GM12872 (cell line): ENCODE measurements around the gene ZC3H4.

ENCODE experiments used
- TF ChIP-seq, protein P1 (sequence below): IDR thresholded peaks from 3 replicates; pipeline ENCODE4 v1.5.1; 2011; ENCODE audit warnings: low read depth, mild to moderate bottlenecking, low read length, moderate library complexity; ENCODE audit not compliant: insufficient read depth

The ZC3H4 gene

GRCh38 chr19:47045867-47046470, 67.6 kb downstream of the ZC3H4 start:
- TF ChIP-seq, protein P1, sequence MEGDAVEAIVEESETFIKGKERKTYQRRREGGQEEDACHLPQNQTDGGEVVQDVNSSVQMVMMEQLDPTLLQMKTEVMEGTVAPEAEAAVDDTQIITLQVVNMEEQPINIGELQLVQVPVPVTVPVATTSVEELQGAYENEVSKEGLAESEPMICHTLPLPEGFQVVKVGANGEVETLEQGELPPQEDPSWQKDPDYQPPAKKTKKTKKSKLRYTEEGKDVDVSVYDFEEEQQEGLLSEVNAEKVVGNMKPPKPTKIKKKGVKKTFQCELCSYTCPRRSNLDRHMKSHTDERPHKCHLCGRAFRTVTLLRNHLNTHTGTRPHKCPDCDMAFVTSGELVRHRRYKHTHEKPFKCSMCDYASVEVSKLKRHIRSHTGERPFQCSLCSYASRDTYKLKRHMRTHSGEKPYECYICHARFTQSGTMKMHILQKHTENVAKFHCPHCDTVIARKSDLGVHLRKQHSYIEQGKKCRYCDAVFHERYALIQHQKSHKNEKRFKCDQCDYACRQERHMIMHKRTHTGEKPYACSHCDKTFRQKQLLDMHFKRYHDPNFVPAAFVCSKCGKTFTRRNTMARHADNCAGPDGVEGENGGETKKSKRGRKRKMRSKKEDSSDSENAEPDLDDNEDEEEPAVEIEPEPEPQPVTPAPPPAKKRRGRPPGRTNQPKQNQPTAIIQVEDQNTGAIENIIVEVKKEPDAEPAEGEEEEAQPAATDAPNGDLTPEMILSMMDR = no peak

DNA sequence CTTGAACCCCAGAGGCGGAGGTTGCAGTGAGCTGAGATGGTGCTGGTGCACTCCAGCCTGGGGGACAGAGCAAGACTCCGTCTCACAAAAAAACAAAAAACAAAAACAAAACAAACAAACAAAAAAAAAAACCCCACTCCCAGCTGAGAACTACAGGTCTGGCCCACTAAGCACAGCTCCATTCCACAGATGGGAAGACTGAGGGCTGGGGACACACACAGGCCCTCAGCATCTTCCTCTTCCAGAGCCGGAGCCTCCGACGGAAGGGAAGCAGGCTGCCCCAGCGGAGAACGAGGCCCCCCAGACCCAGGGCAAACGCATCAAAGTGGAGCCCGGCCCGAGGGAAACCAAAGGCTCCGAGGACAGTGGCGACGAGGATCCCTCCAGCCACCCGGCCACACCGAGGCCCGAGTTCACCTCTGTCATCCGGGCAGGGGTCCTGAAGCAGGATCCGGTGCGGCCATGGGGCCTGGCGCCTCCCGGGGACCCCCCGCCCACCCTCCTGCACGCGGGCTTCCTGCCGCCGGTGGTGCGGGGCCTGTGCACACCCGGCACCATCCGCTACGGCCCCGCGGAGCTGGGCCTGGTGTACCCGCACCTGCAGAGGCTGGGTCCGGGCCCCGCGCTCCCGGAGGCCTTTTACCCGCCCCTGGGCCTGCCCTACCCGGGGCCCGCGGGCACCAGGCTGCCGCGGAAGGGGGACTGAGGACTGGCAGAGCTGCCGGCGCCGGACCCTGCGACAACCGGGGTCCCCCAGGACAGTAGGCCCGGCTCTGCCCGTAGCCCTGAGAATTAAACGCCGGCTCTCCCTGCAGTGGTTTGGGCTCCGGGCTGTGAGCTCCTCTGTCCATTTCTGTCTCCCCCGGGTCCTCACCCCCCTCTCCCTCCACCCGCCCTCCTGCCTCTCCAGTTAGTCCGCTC, 68.4 kb downstream of the ZC3H4 start:
- TF ChIP-seq, protein P1 = no peak

DNA sequence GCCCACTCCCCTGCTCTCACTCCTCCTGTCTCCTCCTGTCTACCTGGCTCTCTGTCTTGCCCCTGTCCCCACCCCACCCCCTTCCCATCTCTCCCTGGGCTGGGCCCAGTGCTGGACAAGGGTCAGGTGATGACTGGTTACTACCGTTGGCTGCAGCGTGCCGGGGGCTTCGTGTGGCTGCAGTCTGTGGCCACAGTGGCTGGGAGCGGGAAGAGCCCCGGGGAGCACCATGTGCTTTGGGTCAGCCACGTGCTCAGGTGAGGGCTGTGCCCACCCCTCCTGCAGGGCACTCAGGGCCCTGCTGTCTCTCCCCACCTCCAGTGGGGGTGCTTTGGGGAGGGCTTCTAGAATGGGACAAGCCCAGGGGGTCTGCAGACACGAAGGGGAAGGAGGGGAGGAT, 72.7 kb downstream of the ZC3H4 start:
- TF ChIP-seq, protein P1 = no peak

- TF ChIP-seq, protein P1 = no peak
Observed at GRCh38 chr19:47039239-47039874, 74.2 kb downstream of the ZC3H4 start.

GRCh38 chr19:47037766-47038165, 75.8 kb downstream of the ZC3H4 start:
- TF ChIP-seq, protein P1 = no peak

GRCh38 chr19:47036097-47036651, 77.4 kb downstream of the ZC3H4 start:
- TF ChIP-seq, protein P1 = no peak
